DND-41 (cell line): ENCODE measurements around the gene AKNA.

Experiments
- ATAC-seq: fragments of 200-7000 bp; cut with Tn5 transposase; 3 replicates; pipeline ENCODE4 v1.9.1; 2021; ENCODE audit warnings: low read depth; ENCODE audit not compliant: insufficient read depth
- DNase-seq: peaks from one replicate; pipeline ENCODE4 v3.0.0-alpha.2; 2020
- H2AFZ ChIP-seq: 2 replicates; pipeline ENCODE4 v1.6.0; 2012; ENCODE audit warnings: low read depth, low read length
- H3K27ac ChIP-seq: 2 replicates; pipeline ENCODE4 v1.5.1; 2012; ENCODE audit warnings: low read length, inconsistent platforms
- H3K27me3 ChIP-seq: fragments of 200-600 bp; sonication (generic); 2 replicates; pipeline ENCODE4 v1.6.0; 2012; ENCODE audit warnings: low read length, mild to moderate bottlenecking, inconsistent platforms; ENCODE audit not compliant: insufficient read depth, poor library complexity
- H3K36me3 ChIP-seq: 2 replicates; pipeline ENCODE4 v1.5.1; 2012; ENCODE audit warnings: low read length, inconsistent platforms; ENCODE audit not compliant: insufficient read depth
- H3K4me1 ChIP-seq: 2 replicates; pipeline ENCODE4 v1.5.1; 2012; ENCODE audit warnings: mild to moderate bottlenecking, low read length; ENCODE audit not compliant: insufficient read depth
- H3K4me2 ChIP-seq: 2 replicates; pipeline ENCODE4 v1.6.0; 2012; ENCODE audit warnings: mild to moderate bottlenecking, moderate library complexity, low read length, inconsistent platforms; ENCODE audit not compliant: insufficient read depth
- H3K4me3 ChIP-seq, 2 experiments: fragments of 200-600 bp in 1 of 2; shearing (Covaris generic) in 1 of 2; 2 replicates each; pipeline ENCODE4 v1.5.1; 2012 to 2016; ENCODE audit warnings: inconsistent platforms in 2 of 2, low read length in 2 of 2, mild to moderate bottlenecking in 2 of 2, low read depth in 1 of 2, moderate library complexity in 1 of 2
- H3K79me2 ChIP-seq: 2 replicates; pipeline ENCODE4 v1.6.0; 2012; ENCODE audit warnings: low read length, inconsistent platforms; ENCODE audit not compliant: insufficient read depth
- H3K9ac ChIP-seq: 2 replicates; pipeline ENCODE4 v1.6.0; 2012; ENCODE audit warnings: low read depth, mild to moderate bottlenecking, inconsistent platforms, low read length, moderate library complexity
- H3K9me3 ChIP-seq: 2 replicates; pipeline ENCODE4 v1.5.1; 2012; ENCODE audit warnings: low read length, moderate library complexity, mild to moderate bottlenecking, inconsistent platforms; ENCODE audit not compliant: insufficient read depth, severe bottlenecking
- H4K20me1 ChIP-seq: 2 replicates; pipeline ENCODE4 v1.6.0; 2012; ENCODE audit warnings: low read length; ENCODE audit not compliant: insufficient read depth
- EZH2 ChIP-seq: IDR thresholded peaks from 3 replicates; pipeline ENCODE4 v1.6.1; 2012; ENCODE audit warnings: borderline replicate concordance, low read depth, mild to moderate bottlenecking, moderate library complexity, low read length, inconsistent platforms; ENCODE audit not compliant: severe bottlenecking
- TF ChIP-seq, protein P1 (sequence below): IDR thresholded peaks from 2 replicates; pipeline ENCODE4 v1.5.1; 2012; ENCODE audit warnings: borderline replicate concordance, low read length, moderate library complexity, mild to moderate bottlenecking; ENCODE audit not compliant: poor library complexity, severe bottlenecking; ENCODE audit errors: extremely low read depth

The AKNA gene

DNA sequence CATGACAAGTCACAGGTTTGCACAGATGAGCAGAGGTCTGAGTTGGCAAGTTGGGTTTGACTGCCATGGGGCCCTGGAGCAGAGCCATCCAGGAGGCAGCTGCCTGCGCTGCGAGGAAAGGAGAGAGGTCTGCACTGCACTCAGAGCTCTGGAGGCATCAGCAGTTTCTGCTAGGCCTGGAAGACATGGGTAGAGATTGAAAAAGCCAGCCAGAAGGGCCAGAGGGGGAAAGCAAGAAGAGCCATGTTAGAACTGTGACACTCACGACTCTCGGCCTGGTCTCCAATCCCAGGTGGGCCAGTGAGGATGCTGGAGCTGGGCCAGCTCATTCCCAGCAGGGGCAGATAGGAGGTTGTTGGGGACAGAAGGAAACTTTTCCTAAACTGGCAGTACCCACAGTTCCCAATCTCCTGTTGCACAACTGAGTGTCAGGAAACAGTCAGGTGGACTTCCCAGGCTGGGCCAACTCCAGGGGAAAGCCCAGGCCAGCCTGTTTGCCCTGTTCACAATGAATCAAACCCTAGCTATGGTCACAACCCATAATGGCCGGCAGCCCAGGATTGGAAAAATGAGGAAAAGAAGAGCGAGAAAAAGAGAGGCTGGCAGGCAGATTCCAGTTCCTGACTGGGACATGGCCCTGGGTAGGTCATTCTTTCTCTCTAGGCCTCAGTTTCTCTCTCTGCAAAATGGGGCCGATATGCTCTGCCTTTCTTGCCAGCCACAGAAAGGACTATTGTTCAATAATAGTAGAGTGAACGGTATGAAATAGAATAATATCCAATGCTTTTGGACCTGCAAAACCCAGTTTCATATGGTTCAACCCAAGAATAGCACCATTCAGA lies 72.7 kb downstream of the AKNA start:
- H3K4me3 ChIP-seq, result no peak overlapping the region
- H2AFZ ChIP-seq, result no peak overlapping the region
- no peak overlapping the region for H3K9ac ChIP-seq
- no peaks in the 10 kb centered on the region for H4K20me1 ChIP-seq
- H3K4me1 ChIP-seq, result peaks cover 15% of the 10 kb centered on the region
- no peaks in the 10 kb centered on the region for H3K27me3 ChIP-seq
- ATAC-seq (no peak), DNase-seq (no peak)
- H3K9me3 ChIP-seq, result no peaks in the 10 kb centered on the region
- H3K79me2 ChIP-seq, result no peaks in the 10 kb centered on the region
- TF ChIP-seq, protein P1, sequence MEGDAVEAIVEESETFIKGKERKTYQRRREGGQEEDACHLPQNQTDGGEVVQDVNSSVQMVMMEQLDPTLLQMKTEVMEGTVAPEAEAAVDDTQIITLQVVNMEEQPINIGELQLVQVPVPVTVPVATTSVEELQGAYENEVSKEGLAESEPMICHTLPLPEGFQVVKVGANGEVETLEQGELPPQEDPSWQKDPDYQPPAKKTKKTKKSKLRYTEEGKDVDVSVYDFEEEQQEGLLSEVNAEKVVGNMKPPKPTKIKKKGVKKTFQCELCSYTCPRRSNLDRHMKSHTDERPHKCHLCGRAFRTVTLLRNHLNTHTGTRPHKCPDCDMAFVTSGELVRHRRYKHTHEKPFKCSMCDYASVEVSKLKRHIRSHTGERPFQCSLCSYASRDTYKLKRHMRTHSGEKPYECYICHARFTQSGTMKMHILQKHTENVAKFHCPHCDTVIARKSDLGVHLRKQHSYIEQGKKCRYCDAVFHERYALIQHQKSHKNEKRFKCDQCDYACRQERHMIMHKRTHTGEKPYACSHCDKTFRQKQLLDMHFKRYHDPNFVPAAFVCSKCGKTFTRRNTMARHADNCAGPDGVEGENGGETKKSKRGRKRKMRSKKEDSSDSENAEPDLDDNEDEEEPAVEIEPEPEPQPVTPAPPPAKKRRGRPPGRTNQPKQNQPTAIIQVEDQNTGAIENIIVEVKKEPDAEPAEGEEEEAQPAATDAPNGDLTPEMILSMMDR, result no peak
- no peak for TF ChIP-seq EZH2
- no peak overlapping the region for H3K27ac ChIP-seq
- no peaks in the 10 kb centered on the region for H3K36me3 ChIP-seq
- H3K4me2 ChIP-seq, result no peak overlapping the region

DNA sequence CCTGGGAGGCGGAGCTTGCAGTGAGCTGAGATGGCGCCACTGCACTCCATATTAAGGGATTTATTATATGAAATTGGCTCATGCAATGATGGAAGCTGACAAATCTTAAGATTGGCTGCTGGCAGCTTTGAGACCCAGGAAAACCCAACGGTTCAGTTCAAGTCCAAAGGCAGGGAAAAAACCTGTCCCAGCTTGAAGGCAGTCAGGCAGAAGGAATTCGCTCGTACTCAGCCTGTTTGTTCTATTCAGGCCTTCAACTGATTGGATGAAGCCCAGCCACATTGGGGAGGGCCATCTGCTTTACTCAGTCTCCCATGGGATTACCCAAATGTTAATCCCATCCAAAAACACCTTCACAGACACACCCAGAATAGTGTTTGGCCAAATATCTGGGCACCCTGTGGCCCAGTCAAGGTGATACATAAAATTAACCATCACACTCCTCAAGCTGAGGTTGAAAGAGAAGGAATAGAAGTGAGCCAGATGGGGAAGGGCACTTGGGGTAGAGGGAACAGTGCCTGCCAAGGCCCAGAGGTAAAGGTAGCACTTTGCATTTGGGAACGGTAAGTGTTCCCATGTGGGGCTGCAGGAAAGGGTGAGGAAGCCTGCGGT lies 73.4 kb downstream of the AKNA start:
- no peak for TF ChIP-seq EZH2
- TF ChIP-seq, protein P1, result no peak
- Histone ChIP-seq H3K4me2 (no peak overlapping the region), H3K27ac (no peak overlapping the region)

DNA sequence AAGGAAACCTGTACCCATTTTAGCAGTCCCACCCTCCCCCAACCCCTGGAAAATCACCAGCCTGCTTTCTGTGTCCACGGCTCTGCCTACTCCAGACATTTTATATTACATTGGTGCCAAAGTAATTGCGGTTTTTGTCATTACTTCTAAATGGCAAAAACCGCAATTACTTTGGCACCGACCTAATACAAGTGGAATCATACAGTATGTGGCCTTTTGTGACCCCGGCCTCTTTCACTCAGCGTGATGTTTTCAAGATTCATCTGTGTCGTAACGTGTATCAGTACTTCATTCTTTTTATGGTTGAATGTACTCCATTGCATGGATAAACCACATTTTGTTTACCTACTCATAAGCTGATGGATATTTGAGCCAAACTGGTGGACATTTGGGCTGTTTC lies 74.6 kb downstream of the AKNA start:
- Histone ChIP-seq H3K36me3 (no peaks in the 10 kb centered on the region), H2AFZ (no peak overlapping the region), H3K4me3 (no peak overlapping the region), H3K27me3 (no peaks in the 10 kb centered on the region), H3K4me1 (peaks cover 10% of the 10 kb centered on the region), H3K4me2 (no peak overlapping the region), H3K79me2 (no peaks in the 10 kb centered on the region), H3K27ac (no peak overlapping the region), H4K20me1 (no peaks in the 10 kb centered on the region), H3K9me3 (no peaks in the 10 kb centered on the region), H3K9ac (no peak overlapping the region)
- TF ChIP-seq, protein P1, result no peak
- TF ChIP-seq EZH2, result no peak
- DNase-seq (no peak), ATAC-seq (no peak)

More for the DNA sequence above, 73.4 kb downstream of the AKNA start:
- no peaks in the 10 kb centered on the region for H3K27me3 ChIP-seq
- no peak overlapping the region for H3K9ac ChIP-seq
- DNase-seq (no peak), ATAC-seq (no peak)
- H3K9me3 ChIP-seq, result no peaks in the 10 kb centered on the region
- H3K4me3 ChIP-seq, result no peak overlapping the region
- H2AFZ ChIP-seq, result no peak overlapping the region
- H3K79me2 ChIP-seq, result no peaks in the 10 kb centered on the region
- H3K4me1 ChIP-seq, result peaks cover 15% of the 10 kb centered on the region
- H4K20me1 ChIP-seq, result no peaks in the 10 kb centered on the region
- no peaks in the 10 kb centered on the region for H3K36me3 ChIP-seq
